HL-60 (cell line): ENCODE data around the gene ZBTB25.

Experiments
- DNase-seq, 2 experiments: peaks; one replicate each; pipeline ENCODE4 v3.0.0-alpha.2; 2010 to 2020; ENCODE audit warnings: low read depth in 1 of 2, low spot score in 1 of 2
- H3K27ac ChIP-seq: fragments of 250-450 bp; sonication (Bioruptor Pico); replicated peaks from 2 replicates; pipeline ENCODE4 v1.5.1; 2020; ENCODE audit warnings: mild to moderate bottlenecking, moderate library complexity
- H3K27me3 ChIP-seq: fragments of 250-450 bp; sonication (Bioruptor Pico); 2 replicates; pipeline ENCODE4 v1.5.1; 2021; ENCODE audit warnings: mild to moderate bottlenecking, moderate library complexity; ENCODE audit not compliant: insufficient read depth, poor library complexity, severe bottlenecking
- H3K4me3 ChIP-seq: replicated peaks from 2 replicates; pipeline ENCODE4 v1.5.1; 2011; ENCODE audit warnings: mild to moderate bottlenecking, control low read depth, low read length; ENCODE audit not compliant: insufficient read depth
- GABPA ChIP-seq: IDR thresholded peaks from 2 replicates; pipeline ENCODE4 v1.6.1; 2012; ENCODE audit warnings: low read depth
- POLR2AphosphoS5 ChIP-seq: IDR thresholded peaks from 2 replicates; pipeline ENCODE4 v1.6.1; 2012; ENCODE audit warnings: low read depth
- SPI1 ChIP-seq: IDR thresholded peaks from 2 replicates; pipeline ENCODE4 v1.6.1; 2012; ENCODE audit warnings: low read depth, mild to moderate bottlenecking, borderline replicate concordance
- TF ChIP-seq, protein P1 (sequence below): IDR thresholded peaks from 2 replicates; pipeline ENCODE4 v1.6.1; 2012; ENCODE audit warnings: low read depth; ENCODE audit not compliant: insufficient replicate concordance
- TF ChIP-seq, protein P2 (sequence below): IDR thresholded peaks from one replicate; pipeline ENCODE4 v1.5.1; 2011; ENCODE audit warnings: low read length, control low read depth, inconsistent platforms; ENCODE audit not compliant: insufficient read depth

ZBTB25 gene

DNA sequence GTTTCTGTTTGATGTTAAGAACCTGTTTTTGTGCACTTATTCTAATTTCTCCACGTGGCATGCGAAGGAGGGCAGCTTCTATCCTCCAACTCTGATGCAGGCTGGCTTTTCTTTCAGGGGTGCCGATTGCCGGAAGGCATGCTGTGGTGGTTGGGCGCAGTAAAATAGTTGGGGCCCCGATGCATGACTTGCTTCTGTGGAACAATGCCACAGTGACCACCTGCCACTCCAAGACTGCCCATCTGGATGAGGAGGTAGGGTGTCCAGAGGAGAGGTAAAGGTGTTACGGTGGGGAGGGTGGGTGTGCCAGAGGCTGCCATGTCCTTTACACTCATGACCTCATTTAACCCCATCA is 85.9 kb downstream of the ZBTB25 start:
- Histone ChIP-seq H3K27ac (no peak overlapping the region), H3K27me3 (no peaks in the 10 kb centered on the region), H3K4me3 (no peak overlapping the region)
- DNase-seq: no peak
- no peak for TF ChIP-seq POLR2AphosphoS5
- no peak for TF ChIP-seq SPI1

DNA sequence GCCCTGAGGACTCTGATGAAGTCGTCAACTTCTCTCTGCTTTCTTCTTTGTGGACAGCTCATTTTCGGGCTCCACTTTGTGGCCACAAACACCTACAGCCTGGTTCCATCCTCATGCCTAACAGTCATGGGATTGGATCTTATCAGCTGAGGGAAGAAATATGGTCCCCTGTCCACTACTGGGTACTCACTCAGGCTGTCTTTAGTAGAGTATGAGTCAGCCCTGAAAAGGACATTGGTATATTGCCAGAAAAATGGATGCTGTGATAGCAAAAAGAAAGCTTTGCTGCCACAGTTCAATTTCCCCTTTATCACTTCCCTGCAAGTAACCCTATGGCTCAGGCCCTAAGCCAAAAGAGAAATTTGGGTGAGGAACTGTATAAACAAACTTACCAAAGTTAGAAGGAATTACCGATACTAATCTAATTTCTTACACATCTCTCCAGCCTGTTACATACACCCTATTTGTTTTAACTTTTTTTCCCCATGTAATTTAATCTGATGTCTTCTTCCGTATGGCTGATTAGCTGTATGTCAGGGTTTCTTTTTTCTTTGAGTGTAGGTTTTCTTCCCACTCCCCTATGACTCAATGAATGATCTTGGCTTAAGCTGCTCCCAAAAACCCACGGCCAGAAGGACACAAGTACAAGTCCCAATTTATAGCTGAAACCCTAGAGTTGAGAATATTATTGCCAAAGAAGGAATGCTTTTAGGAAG is 86.4 kb downstream of the ZBTB25 start:
- TF ChIP-seq, protein P1, sequence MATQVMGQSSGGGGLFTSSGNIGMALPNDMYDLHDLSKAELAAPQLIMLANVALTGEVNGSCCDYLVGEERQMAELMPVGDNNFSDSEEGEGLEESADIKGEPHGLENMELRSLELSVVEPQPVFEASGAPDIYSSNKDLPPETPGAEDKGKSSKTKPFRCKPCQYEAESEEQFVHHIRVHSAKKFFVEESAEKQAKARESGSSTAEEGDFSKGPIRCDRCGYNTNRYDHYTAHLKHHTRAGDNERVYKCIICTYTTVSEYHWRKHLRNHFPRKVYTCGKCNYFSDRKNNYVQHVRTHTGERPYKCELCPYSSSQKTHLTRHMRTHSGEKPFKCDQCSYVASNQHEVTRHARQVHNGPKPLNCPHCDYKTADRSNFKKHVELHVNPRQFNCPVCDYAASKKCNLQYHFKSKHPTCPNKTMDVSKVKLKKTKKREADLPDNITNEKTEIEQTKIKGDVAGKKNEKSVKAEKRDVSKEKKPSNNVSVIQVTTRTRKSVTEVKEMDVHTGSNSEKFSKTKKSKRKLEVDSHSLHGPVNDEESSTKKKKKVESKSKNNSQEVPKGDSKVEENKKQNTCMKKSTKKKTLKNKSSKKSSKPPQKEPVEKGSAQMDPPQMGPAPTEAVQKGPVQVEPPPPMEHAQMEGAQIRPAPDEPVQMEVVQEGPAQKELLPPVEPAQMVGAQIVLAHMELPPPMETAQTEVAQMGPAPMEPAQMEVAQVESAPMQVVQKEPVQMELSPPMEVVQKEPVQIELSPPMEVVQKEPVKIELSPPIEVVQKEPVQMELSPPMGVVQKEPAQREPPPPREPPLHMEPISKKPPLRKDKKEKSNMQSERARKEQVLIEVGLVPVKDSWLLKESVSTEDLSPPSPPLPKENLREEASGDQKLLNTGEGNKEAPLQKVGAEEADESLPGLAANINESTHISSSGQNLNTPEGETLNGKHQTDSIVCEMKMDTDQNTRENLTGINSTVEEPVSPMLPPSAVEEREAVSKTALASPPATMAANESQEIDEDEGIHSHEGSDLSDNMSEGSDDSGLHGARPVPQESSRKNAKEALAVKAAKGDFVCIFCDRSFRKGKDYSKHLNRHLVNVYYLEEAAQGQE: no peak
- TF ChIP-seq SPI1: no peak
- TF ChIP-seq, protein P2, sequence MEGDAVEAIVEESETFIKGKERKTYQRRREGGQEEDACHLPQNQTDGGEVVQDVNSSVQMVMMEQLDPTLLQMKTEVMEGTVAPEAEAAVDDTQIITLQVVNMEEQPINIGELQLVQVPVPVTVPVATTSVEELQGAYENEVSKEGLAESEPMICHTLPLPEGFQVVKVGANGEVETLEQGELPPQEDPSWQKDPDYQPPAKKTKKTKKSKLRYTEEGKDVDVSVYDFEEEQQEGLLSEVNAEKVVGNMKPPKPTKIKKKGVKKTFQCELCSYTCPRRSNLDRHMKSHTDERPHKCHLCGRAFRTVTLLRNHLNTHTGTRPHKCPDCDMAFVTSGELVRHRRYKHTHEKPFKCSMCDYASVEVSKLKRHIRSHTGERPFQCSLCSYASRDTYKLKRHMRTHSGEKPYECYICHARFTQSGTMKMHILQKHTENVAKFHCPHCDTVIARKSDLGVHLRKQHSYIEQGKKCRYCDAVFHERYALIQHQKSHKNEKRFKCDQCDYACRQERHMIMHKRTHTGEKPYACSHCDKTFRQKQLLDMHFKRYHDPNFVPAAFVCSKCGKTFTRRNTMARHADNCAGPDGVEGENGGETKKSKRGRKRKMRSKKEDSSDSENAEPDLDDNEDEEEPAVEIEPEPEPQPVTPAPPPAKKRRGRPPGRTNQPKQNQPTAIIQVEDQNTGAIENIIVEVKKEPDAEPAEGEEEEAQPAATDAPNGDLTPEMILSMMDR: no peak
- no peak for TF ChIP-seq POLR2AphosphoS5
- no peak for TF ChIP-seq GABPA
- no peak for DNase-seq
- no peak overlapping the region for H3K4me3 ChIP-seq
- H3K27ac ChIP-seq: no peak overlapping the region
- H3K27me3 ChIP-seq: no peaks in the 10 kb centered on the region

DNA sequence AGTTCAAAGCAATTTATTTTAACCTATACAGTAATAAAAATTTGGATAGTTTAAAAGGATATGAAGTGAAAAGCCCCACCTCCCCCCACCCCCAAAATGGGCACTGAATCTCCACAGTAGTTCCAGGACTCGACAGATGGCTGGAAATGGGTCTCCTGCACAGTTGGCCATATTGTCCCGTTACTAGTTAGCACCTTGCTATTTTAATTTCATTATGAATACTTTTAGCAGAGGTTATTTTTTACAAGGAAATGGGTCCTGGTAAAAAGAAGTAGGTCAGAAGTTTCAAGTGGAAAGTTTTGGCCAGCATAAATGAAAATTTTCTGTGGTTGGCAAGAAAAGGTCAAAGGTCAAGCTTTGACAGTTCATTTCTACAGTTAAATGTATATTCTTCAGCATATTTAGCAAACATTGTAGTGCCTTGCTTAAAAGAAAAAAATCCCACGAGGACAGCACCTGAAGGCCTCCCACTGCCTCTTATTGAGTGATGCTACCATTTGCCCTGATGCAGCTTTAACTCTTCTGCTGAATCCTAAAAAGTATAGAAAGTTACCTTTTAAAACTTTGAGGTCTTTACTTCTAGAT is 87.2 kb downstream of the ZBTB25 start:
- H3K27ac ChIP-seq: no peak overlapping the region
- TF ChIP-seq, protein P2: no peak
- no peak for TF ChIP-seq SPI1
- TF ChIP-seq GABPA: no peak
- no peak for TF ChIP-seq POLR2AphosphoS5
- TF ChIP-seq, protein P1: no peak
- DNase-seq: no peak
- no peaks in the 10 kb centered on the region for H3K27me3 ChIP-seq
- H3K4me3 ChIP-seq: no peak overlapping the region

DNA sequence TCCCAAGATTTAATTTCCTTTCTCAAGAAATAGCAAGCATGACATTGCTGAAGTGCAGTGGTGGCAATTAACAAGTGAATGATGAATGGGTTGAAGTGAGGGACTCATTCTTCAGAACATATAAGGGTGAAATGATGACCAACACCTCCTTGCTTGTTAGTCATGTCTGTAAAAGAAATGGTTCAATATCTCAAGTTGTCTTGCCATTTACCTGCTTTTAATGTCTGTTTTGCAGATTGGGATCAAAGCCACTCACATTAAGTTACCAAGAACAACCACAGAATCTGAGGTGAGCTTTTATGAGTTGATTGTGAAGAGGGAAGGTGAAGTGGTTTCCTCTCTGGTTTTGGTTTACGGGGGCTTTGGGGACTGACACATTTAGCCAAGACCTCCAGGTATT is 91.4 kb downstream of the ZBTB25 start:
- H3K27me3 ChIP-seq: no peaks in the 10 kb centered on the region
- H3K27ac ChIP-seq: no peak overlapping the region
- no peak overlapping the region for H3K4me3 ChIP-seq
- TF ChIP-seq, protein P1: no peak
- TF ChIP-seq SPI1 (no peak), GABPA (no peak), POLR2AphosphoS5 (no peak)
- TF ChIP-seq, protein P2: no peak
- no peak for DNase-seq
